Fibroblast of skin of abdomen (primary cell): ENCODE results near the gene TPM2.
A peak's percentile ranks its signal among the peaks of the same experiment; 100 is the strongest.

Experiments used
- DNase-seq: peaks from one replicate; pipeline ENCODE4 v3.0.0-alpha.2; 2013

Gene TPM2

DNA sequence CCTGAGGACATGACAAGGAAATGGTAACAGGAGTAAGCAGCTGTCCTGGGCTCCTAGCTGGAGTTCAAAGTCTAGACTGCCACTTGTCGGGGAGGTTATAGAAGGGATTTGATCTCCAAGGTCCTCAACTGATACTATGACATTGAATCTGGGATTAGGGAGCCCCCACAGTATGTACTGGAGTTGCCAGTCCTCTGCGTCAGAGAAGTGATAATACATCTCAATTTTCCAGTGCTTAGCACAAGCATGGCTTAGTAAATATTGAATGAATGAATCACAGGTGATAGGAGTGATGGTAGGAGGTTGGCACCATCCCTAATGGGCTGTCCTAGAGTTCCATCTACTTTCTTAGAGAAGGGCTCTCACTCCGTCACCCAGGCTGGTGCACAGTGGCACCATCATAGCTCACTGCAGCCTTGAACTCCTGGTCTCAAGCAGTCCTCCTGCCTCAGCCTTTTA, 6.2 kb upstream of the TPM2 start:
- no peak for DNase-seq

DNA sequence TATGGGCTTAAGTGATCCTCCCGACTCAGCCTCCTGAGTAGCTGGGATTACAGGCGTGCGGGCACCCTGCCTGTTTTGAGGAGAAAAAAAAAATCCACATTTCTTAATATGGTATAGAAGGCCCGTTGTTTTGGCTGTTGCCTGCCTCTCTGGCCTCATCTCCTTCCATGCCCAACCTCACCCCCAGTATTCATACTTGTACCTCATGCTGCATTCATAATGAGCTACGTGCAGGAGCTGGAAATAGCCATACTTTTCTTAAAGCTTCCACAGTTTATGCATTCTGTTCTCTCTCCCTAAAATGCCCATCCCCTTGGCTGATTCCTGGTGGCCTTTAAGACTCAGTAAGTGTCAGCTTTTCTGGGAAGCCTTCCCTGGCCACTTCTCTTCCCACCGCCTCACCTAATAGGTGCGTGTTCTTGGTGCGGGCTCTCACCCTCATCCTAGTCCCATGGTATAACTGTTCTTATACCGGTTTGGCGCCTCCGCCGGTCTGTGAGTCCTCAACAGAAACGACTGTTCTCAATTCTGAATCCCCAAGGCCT, 2.1 kb upstream of the TPM2 start:
- DNase-seq = no peak

DNA sequence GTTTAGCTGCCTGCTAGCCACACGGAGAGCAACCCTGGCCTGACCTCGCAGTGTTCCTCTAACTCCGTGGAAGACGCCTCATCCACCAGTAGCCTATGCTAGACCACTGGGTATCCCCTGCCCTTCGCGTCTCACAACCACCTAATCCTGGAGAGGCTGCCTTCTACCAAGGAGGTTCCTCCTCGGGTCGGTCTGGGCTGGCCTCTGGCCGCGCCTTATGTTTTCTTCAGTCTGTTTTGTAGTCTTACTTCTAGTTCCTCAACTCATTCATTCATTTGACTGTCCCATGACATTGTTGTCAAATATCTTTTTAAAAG, 1.6 kb upstream of the TPM2 start:
- DNase-seq = no peak

DNA sequence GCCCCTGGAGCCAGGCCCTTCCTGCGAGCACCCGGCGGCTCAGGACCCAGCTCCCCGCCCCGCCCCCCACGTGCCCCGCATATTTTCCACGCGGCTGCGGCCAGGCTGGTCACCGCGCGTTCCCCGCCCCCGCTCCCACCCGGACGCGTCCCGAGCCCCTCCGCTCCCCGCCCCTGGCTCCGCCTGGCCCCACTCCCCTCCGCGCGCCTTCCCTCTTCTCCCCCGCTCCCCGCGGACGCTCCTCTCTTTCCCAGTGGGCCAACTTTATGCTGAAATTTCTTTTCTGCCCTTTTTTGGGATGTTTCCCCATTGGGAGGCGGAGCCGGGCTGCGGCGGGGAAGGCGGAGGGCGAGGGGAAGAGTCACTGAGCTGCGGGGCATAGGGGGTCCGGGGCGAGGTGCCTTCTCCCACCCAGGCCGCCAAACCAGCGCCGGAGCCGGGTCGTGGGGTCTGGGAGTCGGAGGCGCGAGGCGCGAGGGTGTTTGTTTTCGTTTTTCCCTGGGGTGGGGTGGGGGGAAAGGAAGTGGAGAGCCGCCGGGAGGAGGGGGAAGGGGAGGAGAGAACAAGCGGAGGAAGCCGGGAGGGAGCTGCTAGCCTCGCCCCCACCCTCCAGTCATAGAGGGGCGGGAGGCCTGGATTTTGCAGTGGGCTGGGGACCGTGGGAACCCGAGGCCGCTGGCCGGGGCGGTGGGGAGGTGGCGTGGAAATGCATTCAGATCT, 1.0 kb upstream of the TPM2 start:
- peak; percentile 93 for DNase-seq

DNA sequence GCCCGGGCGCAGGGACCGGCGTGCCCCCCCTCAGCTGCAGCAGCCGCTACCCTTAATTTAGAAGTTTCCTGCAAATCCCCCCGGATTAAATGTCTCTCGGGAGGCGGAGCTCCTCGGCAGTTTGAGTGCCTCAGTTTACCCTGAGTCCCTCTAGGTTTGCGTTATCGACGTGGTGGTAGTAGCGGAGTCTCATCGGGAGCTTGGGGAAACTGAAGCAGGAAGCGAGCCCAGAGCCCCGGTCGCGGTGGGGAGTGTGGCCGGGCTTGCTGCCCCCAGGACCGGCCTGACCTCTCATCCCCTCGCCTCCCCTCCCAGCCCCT, 529 bp upstream of the TPM2 start:
- DNase-seq = no peak

DNA sequence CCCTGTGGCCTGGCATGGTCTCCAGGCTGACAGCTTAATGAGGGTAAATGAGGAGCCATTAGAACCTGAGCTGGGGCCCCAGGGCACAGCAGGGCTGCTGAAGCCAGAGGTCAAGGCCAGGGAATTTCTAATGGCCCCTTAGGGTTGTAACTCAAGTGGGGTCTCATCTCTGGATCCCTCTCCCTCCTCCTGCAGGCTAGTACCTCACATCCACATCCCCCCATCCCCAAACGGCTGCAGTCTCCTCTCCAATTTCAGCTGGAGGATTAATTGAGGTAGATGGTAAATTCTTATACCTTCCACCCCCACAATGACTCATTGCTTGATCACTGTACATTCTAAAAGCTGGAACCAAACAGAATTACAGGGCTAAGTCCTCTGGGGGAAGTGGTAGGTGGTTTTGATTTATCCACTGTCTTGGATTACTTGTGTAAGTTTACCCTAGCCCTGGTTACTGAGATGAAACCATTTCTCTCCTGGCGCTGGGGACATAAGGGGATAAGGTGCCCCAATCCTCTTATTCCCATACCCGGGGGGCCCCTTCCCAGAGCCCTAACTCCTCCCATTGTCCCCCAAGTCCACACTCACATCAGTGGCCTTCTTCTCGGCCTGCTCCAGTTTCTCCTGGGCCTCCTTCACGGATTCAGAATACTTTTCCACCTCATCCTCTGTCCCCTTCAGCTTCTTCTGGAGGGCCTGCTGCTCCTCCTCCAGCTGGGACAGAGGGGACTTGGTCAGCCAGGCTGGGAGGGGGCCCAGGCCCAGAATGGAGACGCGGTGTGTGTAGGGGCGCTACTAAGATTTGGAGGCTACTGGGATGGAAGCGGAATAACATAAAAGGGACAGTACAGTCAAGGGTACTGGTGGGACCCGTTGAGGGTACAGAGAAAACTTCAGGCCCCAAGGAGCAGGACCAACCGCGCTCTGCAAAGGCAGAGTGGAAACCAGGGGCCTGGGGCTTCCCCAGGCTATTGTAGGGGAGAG, 875 bp downstream of the TPM2 start:
- DNase-seq = peak; percentile 86

DNA sequence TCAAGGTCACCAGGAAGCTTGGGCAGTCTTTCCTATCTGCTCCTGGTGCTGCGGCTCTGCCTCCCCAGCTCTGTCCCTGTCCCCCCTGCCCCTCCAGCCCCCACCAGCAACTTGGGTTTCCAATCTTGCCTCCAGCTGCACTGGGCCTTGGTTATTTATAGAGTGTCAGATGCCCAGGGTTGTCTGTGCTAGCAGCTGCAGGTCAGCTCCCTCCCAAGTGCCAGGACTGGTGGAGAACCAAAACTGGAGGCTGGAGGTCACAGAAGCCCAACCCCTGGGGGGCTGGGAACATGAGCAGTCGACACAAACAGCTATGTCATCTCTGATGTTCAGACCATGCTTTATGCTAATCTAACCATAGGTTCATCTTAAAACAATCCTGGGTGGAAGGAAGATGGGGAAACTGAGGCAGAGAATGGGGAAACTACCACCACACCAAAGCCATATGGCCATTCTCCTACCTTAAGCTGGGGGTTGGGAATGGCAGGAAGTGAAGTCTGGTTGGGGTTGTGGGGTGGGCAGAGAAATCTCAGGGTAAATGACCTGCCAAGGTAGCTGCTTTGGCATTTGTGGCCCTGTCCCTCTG, 1.7 kb downstream of the TPM2 start:
- DNase-seq = no peak

DNA sequence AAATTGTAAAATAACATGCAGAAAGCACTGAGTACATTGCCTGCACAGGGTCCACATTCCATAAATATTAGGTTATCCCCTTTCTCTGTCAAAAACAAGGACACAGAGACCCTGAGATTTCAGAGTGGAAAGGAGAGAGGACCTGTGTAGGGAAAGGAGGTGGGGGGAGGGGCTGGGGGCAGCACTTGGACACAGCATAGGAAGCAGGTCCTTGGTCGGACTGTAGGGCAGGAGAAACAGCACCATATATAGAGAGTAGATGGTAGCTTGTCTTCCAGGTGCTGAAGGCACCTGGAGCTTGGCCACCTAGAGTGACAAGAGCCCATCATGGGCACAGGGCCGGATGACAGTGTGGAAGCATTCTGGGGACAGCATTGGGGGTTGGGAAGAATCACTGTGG, 2.4 kb downstream of the TPM2 start:
- DNase-seq = no peak

DNA sequence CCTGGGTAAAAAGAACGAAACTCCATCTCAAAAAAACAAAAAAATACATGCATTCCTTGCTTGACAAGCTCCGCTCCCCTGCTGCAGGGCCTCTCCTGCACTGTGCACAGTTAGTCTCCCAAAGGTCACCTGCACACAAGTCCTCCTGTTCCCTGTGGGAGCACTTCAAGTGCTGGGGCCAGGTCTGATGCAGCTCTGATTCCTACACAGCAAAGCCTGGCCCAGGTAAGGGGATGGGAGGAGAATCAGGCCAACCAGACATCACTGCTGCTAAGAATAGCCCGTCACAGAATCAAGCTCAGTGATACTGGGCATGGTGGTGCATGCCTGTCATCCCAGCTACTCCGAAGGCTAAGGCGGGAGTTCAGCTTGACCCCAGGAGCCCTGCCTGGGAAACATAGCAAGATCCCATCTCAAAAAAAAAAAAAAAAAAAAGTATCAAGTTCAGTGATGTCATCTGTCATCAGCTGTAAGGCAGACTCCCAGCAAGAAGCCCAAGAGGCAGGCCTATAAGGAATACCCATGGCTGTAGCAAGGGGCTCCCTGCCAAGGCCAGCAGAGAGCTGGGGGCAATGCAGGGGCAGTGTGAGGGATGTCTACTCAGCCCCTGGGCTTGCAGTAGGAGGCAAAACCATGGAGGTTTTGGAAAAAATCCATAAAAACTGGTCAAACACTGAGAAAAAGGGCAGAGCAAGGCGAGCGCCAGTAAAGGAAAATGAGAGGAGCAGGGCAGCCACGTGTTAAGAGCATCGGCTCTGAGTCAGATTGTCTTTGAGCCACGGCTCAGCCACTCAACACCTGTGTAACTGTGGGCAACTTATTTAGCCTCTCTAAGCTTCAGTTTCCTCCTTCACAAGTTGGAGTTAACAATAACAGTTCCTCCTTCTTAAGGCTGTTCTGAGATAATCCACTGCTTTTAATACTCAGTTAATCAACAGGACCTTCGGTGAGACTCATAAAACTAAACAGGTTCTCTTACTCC, 3.2 kb downstream of the TPM2 start:
- DNase-seq = peak; percentile 42

DNA sequence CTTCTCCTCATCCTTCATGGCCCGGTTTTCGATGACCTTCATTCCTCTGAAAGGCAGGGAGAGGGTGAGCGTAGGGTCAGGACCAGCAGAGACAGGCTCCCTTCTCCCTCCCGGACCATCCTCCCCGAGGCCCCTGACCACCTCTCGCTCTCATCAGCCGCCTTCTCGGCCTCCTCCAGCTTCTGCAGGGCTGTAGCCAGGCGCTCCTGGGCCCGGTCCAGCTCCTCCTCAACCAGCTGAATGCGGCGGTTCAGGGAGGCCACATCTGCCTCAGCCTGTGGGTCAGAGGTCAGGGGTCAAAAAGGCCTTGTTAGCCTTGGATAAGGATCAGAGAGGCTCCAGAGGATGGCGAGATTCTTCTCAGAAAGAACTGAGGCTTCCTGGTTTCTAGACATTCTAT, 4.2 kb downstream of the TPM2 start:
- no peak for DNase-seq

DNA sequence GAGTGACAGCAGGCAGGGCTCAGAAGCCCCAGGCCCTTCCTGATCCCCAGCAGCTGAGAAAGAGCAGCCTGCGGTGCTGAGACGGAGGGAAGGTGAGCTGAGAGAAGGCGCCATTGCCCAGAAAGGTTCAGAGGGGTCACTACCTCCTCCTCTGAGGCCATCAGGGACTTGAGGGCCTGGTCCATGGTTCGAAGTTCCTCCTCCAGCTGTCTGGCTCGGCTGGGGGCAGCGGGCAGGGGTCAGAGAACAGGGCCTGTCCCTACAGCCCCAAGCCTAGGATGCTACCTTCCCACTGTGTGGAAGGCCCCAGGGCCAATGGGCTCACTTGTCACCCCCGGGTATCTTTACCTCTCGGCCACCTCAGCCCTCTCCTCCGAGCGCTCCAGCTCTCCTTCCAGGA, 4.8 kb downstream of the TPM2 start:
- no peak for DNase-seq

DNA sequence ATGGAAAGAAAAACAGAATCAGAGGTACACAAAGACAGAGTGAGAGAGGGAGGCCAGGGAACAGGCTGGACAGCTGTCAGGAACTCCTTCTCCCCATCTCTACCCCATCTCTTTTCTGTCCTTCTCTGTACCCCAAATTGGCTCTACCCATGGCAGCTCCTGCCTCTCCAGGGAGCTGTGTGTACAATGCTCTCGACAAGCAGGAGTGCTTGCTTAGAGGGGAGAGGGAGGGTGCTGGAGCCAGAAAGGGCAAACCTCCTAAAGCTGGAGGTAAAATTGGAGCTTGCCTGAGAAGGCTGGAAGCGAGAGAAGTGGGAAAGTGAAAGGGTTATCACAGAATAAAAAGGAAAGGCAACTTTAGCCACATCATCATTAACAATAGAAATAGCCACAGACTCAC, 6.4 kb downstream of the TPM2 start:
- DNase-seq = no peak

DNA sequence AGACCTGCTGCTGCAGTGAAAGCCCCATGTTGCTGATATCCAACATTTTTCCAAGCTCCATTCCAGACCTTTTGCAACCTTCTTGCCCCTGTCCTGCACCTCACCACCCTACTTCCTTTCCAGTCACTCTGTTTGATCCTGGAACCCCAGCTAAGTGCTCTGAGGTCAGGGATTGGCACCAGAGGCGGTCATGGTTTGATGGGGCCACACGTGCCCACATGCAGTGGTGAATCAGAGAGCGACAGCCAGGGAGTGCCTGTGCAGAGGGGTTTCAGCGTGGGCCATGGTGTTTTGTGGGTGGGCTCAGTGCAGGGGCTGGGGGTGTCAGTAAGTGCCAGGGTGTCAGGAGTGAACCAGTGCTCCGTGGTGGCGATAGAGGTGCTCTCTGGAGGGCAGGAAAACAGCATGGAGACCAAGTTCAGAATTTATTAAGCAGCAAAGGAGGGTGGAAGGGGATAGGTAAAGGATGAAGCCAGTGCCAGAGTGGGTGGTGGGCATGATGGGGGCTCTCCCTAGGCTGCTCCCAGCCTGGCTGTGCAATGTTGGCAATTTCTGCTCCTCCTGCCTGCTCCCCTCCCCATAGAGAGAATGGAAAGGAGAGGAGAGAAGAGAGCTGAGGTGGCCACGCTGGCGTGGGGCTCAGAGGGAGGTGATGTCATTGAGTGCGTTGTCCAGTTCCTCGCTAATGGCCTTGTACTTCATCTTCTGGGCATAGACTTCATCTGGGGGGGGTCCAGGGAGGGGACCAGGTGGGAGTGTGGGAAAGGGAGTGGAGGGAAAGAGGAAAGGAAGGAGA, 7.0 kb downstream of the TPM2 start:
- DNase-seq = no peak

DNA sequence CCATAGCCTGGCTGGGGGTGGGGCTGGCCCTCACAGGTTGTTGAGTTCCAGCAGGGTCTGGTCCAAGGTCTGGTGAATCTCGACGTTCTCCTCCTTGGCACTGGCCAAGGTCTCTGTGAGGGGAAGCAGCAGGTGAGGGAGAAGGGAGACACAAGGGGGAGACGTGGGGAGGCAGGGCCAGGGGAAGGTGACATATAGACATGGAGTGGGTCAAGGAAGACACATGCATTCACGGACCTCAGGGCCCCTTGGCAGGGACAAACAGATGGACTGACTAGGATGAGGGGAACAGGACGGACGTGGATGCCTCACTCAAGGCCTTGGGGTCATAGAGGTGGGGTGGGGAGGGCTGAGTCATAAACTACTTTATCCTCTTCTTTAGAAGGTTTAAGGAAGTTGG, 7.7 kb downstream of the TPM2 start:
- DNase-seq = no peak

DNA sequence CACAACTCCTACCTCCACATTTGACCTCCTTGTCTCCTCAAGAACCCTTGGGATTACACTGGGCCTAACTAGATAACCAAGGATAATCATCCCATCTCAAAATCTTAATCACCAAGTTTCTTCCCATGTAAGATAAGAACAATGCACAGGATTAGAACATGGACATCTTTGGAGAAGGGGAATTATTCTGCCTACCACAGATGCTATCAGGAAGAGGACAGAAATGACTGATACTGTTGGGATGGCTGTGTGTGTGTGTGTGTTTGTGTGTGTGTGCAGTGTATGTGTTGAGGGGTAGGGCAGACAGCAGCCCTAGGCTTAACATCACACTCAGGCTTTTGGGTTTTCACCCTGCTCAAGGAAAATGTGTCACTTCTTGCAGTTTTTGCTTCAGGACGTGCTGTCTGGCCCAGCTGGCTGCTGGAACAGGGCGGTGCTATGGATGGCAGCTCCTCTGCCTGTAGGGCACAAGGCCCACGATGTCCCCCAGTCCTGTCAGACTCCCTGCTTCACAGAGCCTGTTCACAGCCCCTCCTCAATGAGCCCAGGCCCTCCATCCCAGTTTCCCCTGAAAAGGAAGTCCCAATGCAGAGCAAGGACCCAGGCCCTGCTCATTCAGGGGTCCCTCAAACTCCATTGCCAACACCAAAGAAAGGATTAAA, 8.3 kb downstream of the TPM2 start:
- DNase-seq = peak; percentile 35

DNA sequence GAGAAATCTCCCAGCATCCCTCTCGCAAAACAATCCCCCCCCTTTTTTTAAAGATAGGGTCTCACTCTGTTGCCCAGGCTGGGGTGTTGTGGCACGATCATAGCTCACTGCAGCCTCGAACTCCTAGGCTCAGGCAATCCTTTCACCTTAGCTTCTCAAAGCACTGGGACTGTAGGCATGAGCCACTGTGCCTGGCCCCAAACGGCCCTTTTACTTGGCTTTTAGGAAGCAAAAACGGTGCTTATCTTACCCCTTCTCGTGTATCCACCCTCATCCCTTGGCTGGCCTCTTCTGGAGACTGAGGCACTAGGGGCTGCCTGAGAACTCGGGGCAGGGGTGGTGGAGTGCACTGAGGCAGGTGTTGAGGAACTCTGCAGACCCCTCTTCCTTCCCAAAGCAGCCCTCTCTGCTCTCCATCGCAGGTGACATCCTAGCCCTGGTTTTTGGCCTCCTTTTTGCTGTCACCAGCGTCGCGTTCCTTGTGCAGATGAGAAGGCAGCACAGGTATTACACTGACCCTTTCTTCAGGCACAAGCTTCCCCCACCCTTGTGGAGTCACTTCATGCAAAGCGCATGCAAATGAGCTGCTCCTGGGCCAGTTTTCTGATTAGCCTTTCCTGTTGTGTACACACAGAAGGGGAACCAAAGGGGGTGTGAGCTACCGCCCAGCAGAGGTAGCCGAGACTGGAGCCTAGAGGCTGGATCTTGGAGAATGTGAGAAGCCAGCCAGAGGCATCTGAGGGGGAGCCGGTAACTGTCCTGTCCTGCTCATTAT, 9.2 kb downstream of the TPM2 start:
- DNase-seq = peak; percentile 66

DNA sequence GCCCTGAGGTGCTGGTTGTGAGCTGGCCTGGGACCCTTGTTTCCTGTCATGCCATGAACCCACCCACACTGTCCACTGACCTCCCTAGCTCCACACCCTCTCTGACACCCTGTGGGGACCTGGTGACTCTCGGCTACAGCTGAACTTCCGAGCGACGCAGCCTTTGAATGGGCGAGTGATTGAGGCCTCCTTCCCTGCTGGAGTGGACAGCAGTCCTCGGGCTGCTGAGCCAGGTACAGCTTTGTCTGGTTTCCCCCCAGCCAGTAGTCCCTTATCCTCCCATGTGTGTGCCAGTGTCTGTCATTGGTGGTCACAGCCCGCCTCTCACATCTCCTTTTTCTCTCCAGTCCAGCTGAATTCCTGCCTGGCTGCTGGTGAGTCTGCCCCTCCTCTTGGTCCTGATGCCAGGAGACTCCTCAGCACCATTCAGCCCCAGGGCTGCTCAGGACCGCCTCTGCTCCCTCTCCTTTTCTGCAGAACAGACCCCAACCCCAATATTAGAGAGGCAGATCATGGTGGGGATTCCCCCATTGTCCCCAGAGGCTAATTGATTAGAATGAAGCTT, 9.9 kb downstream of the TPM2 start:
- DNase-seq = peak; percentile 33

DNA sequence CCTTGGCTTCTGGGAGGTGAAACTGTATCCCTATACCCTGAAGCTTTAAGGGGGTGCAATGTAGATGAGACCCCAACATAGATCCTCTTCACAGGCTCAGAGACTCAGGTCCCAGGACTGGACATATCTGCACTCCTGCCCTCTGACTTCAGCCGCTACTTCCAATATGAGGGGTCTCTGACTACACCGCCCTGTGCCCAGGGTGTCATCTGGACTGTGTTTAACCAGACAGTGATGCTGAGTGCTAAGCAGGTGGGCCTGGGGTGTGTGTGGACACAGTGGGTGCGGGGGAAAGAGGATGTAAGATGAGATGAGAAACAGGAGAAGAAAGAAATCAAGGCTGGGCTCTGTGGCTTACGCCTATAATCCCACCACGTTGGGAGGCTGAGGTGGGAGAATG, 10.6 kb downstream of the TPM2 start:
- DNase-seq = no peak

DNA sequence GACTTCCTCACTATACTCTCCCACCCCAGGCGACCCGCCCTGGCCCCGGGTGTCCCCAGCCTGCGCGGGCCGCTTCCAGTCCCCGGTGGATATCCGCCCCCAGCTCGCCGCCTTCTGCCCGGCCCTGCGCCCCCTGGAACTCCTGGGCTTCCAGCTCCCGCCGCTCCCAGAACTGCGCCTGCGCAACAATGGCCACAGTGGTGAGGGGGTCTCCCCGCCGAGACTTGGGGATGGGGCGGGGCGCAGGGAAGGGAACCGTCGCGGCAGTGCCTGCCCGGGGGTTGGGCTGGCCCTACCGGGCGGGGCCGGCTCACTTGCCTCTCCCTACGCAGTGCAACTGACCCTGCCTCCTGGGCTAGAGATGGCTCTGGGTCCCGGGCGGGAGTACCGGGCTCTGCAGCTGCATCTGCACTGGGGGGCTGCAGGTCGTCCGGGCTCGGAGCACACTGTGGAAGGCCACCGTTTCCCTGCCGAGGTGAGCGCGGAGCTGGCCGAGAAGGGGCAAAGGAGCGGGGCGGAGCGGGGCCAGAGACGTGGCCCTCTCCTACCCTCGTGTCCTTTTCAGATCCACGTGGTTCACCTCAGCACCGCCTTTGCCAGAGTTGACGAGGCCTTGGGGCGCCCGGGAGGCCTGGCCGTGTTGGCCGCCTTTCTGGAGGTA, 13.9 kb downstream of the TPM2 start:
- peak; percentile 36 for DNase-seq
